ENCODE data around the gene DCAF16. TPM values are rescaled to one million over a fixed set of nuclear protein-coding genes. Genes with fewer than 3 reads are reported as not detected.

The DCAF16 gene
- total and polyA plus RNA-seq, 2 donors (not counting 3 experiments of a cell fraction or from before 2014, with no cell fraction given), result 13.8 to 35.0 TPM

DNA sequence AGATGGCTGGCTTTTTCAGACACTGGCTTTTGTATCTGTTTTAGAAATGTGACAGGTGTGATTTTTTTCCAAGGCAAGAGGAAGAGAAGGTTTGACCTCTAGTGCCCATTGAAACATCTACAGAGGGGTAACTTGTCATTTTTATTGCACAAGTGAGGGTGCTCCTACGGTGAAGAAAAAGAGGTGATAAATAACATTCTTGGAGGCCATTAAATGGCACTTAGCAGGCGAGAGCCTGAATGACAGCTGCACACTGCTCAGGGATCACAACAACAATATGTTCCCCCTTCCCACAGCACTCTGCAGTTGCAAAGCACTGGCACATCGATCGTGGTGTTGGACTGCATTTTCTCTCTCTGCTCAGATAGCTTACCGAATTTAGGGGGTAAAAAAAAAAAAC, 52.1 kb downstream of the DCAF16 start:
- Histone ChIP-seq H3K27ac (ENCODE audit: insufficient read depth, low read depth, low read length) (no peak overlapping the region), H4K20me1 (replicated peaks; ENCODE audit: control insufficient read depth, extremely low read depth, insufficient read depth, low read length) (no peaks in the 10 kb centered on the region), H2AFZ (ENCODE audit: low read depth, low read length) (no peak overlapping the region), H3K79me2 (ENCODE audit: control insufficient read depth, insufficient read depth, low read length) (no peaks in the 10 kb centered on the region), H3K27me3 (ENCODE audit: control insufficient read depth in 2 of 2, insufficient read depth in 2 of 2, low read length in 2 of 2) (peaks cover 5 to 7% of the 10 kb centered on the region in 2 experiments), H3K4me2 (ENCODE audit: insufficient read depth, low read length) (no peak overlapping the region), H3K9ac (replicated peaks; ENCODE audit: extremely low read depth, insufficient read depth, low read length) (no peak overlapping the region), H3K4me1 (ENCODE audit: control insufficient read depth, extremely low read depth, insufficient read depth, low read length) (no peaks in the 10 kb centered on the region), H3K9me3 (replicated peaks; ENCODE audit: control insufficient read depth, insufficient read depth, low read length) (no peaks in the 10 kb centered on the region), H3K9me1 (replicated peaks; ENCODE audit: control insufficient read depth, extremely low read depth, insufficient read depth, low read length) (no peaks in the 10 kb centered on the region), H3K4me3 (replicated peaks in 1 of 3; ENCODE audit: insufficient read depth in 1 of 3, low read depth in 1 of 3, low read length in 3 of 3) (no peak overlapping the region), H3K36me3 (ENCODE audit: control insufficient read depth in 2 of 2, extremely low read depth in 1 of 2, insufficient read depth in 2 of 2, low read length in 2 of 2) (no peaks in the 10 kb centered on the region)
- ChIA-PET POLR2A (no interaction called here), CTCF (no interaction called here)
- FAIRE-seq, result no peak
- DNase-seq (ENCODE audit: low read depth, low spot score), result no peak
- dilution Hi-C loops (cut with MboI; ENCODE audit: extremely low pct_ligation_motif_present, low sequenced_read_pairs), result no loop called here
- intact Hi-C loops (cut with micrococcal nuclease), result no loop called here
- TF ChIP-seq POLR2AphosphoS5 (IDR thresholded peaks at IDR 0.05; ENCODE audit: insufficient read depth, low read depth, low read length) (no peak), JUN (IDR thresholded peaks at IDR 0.05; ENCODE audit: borderline replicate concordance, insufficient read depth, insufficient read length, low read depth) (no peak), GATA2 (IDR thresholded peaks at IDR 0.05; ENCODE audit: insufficient read depth, insufficient read length, low read depth, low read length) (no peak), MYC (IDR thresholded peaks at IDR 0.05; ENCODE audit: low read depth, low read length) (no peak)
- no TSS peak for BruUV-seq (replicated peaks)

DNA sequence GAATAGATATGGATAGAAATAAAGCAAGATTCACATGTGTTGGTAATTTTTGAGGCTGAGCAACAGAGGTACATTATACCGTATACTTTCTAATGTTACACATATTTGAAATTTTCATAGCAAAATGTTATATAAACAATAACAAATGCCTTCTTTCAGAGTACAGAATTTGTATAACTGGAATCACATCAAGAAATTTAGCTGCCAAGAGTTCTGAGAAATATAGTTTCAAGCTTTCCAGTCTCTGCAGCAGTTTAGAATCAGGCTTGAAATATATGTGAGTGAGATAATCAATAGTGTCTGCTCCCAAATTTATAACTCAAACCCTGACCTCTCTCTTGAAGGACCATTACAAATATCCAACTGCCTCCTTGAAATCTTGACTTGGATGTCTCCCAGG, 52.9 kb downstream of the DCAF16 start:
- Histone ChIP-seq H2AFZ (ENCODE audit: low read depth, low read length) (no peak overlapping the region), H3K36me3 (ENCODE audit: control insufficient read depth in 2 of 2, extremely low read depth in 1 of 2, insufficient read depth in 2 of 2, low read length in 2 of 2) (no peaks in the 10 kb centered on the region), H3K9ac (replicated peaks; ENCODE audit: extremely low read depth, insufficient read depth, low read length) (no peak overlapping the region), H3K9me1 (replicated peaks; ENCODE audit: control insufficient read depth, extremely low read depth, insufficient read depth, low read length) (no peaks in the 10 kb centered on the region), H3K27ac (ENCODE audit: insufficient read depth, low read depth, low read length) (no peak overlapping the region), H4K20me1 (replicated peaks; ENCODE audit: control insufficient read depth, extremely low read depth, insufficient read depth, low read length) (no peaks in the 10 kb centered on the region), H3K4me2 (ENCODE audit: insufficient read depth, low read length) (no peak overlapping the region), H3K9me3 (replicated peaks; ENCODE audit: control insufficient read depth, insufficient read depth, low read length) (no peaks in the 10 kb centered on the region), H3K4me3 (replicated peaks in 1 of 3; ENCODE audit: insufficient read depth in 1 of 3, low read depth in 1 of 3, low read length in 3 of 3) (no peak overlapping the region), H3K79me2 (ENCODE audit: control insufficient read depth, insufficient read depth, low read length) (no peaks in the 10 kb centered on the region), H3K27me3 (ENCODE audit: control insufficient read depth in 2 of 2, insufficient read depth in 2 of 2, low read length in 2 of 2) (peaks cover 5 to 7% of the 10 kb centered on the region in 2 experiments), H3K4me1 (ENCODE audit: control insufficient read depth, extremely low read depth, insufficient read depth, low read length) (no peaks in the 10 kb centered on the region)
- DNase-seq (ENCODE audit: low read depth, low spot score), result no peak
- no peak for FAIRE-seq
- intact Hi-C loops (cut with micrococcal nuclease) (no loop called here), dilution Hi-C loops (cut with MboI; ENCODE audit: extremely low pct_ligation_motif_present, low sequenced_read_pairs) (no loop called here)
- BruUV-seq (replicated peaks), result no TSS peak
- ChIA-PET POLR2A (no interaction called here), CTCF (no interaction called here)
- no peak for TF ChIP-seq FOS (IDR thresholded peaks at IDR 0.05; ENCODE audit: borderline replicate concordance, insufficient read depth, low read length)
- TF ChIP-seq CTCF (IDR thresholded peaks at IDR 0.05; ENCODE audit: extremely low read depth in 1 of 2, insufficient read depth in 1 of 2, low read depth in 1 of 2, low read length in 2 of 2), result no peak
- TF ChIP-seq GATA2 (IDR thresholded peaks at IDR 0.05; ENCODE audit: insufficient read depth, insufficient read length, low read depth, low read length), result no peak

Data from endothelial cell of umbilical vein (primary cell).